NCI-H2227 treated with DMSO at 0.1 percent for 48 hours (cell line): Measurements from ENCODE around the gene RDX.
"Not testable (repeated sequence)": the region's sequence is repeated elsewhere in the genome, so short reads cannot be mapped to it uniquely, and the experiment has no call there.

Experiments
- DNase-seq: peaks from one replicate; lab custom pipeline; 2025; lab: John Stamatoyannopoulos, UW

RDX gene

DNA sequence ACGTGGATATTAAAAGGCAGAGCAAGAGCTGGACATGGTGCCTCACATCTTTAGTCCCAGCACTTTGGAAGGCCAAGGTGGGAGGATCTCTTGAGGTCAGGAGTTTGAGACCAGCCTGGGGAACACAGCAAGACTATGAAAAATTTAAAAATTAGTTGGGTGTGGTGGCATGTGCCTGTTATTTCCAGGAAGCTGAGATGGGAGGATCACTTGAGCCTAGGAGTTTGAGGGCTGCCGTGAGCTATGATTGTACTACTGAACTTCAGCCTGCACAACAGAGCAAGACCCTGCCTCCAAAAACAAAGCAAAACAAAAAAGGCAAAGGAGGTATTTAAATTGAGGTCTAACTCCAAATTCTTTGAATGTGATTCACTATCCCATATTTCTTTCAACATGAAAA, 23.5 kb downstream of the RDX start:
- DNase-seq = no peak

DNA sequence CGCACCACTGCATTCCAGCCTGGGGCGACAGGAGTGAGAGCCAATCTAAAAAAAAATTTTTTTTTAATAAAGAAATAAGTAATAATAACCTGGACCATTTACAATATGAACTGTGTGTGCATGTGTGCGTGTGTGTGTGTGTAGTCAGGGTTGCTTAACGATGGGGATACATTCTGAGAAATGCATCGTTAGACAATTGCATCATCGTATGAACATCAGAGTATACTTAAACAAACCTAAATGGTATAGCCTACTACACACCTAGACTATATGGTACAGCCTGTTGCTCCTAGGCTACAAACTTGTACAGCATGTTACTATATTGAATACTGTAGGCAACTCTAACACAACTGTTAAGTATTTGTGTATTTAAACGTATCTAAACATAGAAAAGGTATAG, 26.4 kb downstream of the RDX start:
- DNase-seq = no peak

DNA sequence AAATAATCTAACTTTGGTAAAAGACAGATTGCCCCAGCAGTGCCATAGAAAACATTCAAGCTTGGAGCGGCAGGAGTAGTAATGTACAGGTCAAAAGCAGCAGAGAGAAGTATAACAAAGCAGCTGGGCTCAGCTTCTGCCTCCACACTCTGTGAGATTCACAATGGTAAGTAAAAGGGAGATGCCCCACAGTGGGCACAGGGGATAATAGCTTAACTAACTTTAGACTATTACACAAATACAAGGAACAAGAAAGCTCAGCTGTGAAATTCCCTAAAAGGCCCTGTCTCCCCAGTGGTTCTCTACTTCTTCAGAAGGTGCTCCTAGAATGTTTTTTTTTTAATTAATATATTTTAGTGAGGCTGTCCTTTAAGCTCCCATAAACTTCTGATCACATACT, 28.0 kb downstream of the RDX start:
- DNase-seq = no peak

DNA sequence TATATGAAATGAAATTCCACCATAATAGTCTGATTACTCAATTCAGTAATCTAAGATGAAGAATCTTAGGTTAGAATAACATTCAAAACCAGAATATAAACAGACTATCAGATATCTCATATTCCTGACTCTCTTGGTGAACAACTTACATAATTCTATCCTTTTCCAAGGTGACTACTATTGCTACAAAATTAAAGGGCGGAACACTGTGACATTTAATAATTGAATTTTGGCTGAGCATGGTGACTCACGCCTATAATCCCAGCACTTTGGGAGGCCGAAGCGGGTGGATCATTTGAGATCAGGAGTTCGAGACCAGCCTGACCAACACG, 34.4 kb downstream of the RDX start:
- DNase-seq = no peak

DNA sequence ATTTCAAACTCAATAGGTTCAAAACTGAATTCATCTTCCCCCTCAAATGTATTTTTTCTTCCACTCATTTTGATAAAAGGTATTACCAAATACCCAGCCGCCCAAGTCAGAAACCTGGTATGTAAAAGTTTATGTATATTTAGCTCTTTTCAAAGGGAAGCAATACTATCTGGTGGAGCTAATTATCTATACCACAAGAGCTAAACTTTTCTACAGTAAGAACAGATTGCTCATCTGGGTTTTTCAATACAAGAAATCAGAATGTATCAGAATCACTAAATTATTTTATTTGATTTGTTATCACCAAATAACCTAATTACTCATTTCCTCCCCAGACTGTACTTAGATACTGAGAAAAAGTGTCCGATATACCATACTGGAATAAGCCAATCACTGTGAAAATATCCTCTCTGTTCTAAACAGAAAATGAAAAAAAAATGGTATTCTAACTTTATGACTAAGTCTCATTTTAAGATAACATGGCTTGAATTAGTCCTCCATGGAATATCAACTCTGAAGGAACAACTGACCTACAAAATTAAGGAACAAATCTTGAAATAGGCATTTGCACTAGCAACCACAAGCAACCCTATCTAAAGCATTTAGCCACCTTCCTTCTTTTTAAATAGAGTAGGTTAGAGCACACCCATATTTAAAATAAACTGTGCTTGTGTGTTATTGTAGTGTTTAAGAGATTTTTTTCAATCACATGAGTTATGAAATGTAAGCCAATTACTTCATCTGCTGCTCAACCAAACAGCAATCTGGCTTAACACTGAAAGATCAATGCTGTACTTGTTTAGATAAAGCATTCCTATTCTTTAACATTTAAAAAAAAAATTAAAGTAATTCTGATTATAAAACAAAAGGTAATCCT, 35.0 kb downstream of the RDX start:
- no peak for DNase-seq

DNA sequence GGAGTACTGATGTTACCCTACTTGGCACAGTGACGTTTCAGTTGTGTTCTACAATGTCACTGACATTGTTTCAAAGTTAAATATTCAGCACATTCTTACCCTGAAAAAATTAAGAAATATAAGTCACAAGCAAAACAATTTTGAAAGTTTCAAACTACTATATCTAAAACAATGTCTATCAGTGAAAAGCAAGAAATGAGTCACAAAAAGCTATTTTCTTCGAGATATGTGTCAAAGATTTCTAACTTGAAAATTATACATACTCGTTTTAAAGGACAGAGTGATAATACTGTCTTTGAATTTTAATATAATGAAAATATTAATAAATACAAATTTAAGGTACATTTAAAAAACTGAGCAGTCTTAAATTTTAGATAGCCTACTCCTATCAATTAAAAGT, 42.9 kb downstream of the RDX start:
- DNase-seq = no peak

DNA sequence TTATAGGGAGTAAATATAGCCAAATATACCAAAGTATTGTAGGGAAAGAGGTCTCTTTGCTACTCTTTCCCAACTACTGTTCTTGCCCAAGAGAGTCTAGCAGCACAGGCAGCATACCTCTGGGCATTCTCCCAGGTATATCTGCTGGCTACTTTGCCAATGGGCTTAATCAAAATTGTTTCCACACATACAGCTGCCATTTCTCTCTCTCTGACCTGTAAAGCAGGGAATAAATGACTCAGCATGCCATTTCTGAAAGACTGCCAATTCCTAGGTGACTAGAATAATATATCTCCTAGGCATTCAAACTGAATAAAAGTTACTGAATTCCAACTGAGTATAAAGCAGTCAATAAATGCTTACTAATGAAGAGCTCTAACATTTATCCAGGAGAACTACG, 44.6 kb downstream of the RDX start:
- DNase-seq = no peak

DNA sequence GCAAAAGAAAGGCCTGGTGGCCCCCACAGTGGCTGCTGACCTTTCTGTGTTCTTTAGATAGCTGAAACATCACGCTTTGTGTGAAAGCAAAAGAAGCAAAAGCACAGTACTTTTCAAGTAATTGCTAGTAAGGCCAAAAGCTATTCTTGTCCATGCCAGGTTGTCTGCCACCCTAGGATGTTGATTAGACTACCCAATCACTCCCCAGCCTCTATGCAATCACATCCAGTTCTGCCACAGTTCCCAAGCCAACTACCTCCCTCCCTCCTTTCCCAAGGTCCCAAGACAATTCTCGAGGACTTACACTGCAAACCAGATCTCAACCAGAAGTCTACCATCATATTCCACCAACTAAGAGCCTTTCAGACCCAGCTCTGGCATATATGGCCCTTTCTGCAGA, 46.2 kb downstream of the RDX start:
- DNase-seq = no peak

DNA sequence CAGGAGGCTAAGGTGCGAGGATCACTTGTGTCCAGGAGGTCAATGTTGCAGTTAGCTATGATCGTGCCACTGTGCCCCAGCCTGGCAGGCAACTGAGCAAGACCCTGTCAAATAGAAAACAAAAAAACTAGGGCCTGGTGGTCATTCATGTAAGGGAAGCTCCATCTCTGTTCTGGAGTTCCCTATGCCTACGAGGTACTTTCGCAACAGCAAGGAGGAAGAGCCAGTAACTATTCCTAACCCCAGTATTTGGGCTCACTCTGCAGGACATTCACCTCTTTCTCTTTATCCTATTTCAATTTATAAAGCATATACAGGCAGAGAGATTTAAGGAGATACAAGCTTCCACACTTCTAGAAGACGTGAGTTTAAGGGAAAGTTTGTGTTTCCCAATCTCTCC, 46.6 kb downstream of the RDX start:
- DNase-seq = no peak

DNA sequence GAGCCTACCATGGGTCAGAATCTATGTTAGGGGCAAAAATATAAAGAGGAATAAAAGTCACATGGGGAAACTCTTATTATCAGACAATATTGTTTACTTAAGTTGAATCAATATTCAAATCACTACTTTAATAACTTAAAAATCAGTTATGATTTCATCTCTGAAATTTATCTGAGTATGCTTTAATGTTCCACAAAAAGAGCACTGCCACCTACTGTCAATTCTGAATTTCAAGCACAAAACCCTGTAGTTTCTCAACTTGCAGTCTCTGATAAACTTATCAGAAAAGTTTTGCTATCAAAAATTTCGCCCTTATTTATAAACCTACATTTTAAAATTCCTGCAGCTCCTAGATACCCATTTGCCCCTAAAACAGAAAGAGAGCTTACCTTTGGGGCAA, 47.3 kb downstream of the RDX start:
- no peak for DNase-seq

DNA sequence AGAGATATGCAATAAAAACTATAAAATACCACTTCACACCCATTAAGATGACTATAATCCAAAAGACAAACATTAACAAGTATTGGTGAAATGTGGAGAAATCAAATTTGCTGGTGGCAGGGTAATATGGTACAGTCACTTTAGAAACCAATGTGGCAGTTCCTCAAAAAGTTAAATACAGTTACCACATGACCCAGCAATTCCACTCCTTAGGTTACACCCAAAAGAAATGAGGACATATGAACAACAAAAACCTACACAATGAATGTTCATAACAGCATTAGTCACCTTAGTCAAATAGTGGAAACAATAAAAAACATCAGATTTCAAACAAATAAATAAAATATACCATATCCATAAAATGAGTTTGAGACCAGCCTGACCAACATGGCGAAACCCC, 52.6 kb downstream of the RDX start:
- DNase-seq = no peak

DNA sequence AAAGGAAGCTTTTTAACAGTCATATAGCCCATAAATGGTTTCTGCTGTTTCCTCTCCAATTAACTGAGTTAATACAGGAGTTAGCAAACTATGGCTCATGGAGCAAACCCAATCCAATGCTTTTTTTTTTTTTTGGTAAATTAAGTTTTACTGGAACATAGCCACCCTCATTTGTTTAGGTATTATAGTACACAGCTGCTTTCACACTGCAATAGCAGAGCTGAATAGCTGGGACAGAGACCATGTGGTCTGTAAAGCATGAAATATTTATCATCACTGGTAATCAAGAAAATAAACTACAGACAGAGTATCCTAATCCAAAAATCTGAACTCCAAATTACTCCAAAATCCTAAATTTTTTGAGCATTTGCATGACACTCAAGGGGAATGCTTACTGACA, 53.7 kb downstream of the RDX start:
- no peak for DNase-seq

DNA sequence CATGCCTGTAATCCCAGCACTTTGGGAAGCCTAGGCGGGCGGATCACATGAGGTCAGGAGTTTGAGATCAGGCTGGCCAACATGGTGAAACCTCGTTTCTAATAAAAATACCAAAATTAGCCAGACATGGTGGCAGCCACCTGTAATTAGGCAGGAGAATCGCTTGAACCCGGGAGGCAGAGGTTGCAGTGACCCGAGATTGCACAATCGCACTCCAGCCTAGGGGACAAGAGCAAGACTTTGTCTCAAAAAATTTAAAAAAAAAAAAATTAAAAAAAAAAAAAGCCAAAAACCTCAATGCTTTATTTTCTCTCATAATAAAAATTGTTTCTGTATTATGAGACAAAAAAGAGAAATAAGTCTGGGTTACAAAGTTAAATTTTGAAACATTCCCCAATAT, 54.2 kb downstream of the RDX start:
- no peak for DNase-seq

DNA sequence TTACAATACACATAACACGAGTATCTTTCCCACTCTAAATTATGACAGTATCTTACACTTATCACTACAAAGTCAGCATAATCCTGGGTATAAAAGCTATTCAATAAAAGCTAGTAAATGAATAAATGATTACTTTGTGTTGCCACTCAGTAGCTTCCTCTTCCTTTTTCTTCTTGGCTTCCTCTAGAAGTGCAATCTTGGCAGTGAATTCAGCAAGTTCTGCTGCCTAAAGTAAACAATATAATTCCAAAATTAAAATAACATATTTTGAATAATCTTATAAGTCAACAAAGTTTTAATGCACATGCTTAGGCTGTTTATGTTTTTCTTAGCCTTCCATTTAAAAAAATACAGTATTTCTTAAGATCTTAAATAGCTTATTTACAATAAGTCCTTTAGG, 60.4 kb downstream of the RDX start:
- no peak for DNase-seq

DNA sequence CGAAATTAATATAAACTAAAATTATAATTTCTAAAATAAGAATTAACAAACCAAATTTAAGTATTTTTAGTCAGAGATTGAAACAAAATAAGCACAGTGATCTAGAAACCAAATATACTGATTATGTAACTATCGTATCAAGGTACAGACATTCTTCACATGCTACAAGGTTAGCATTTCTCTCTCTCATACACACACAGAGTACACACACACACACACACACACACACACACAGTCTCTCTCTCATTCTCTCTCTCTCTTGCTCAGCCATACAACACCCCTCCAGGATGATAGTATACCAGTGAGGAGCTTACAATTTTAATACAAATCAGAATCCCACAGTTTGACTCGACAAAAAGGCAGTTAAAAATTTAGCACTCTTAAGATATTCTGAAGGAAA, 66.0 kb downstream of the RDX start:
- no peak for DNase-seq

DNA sequence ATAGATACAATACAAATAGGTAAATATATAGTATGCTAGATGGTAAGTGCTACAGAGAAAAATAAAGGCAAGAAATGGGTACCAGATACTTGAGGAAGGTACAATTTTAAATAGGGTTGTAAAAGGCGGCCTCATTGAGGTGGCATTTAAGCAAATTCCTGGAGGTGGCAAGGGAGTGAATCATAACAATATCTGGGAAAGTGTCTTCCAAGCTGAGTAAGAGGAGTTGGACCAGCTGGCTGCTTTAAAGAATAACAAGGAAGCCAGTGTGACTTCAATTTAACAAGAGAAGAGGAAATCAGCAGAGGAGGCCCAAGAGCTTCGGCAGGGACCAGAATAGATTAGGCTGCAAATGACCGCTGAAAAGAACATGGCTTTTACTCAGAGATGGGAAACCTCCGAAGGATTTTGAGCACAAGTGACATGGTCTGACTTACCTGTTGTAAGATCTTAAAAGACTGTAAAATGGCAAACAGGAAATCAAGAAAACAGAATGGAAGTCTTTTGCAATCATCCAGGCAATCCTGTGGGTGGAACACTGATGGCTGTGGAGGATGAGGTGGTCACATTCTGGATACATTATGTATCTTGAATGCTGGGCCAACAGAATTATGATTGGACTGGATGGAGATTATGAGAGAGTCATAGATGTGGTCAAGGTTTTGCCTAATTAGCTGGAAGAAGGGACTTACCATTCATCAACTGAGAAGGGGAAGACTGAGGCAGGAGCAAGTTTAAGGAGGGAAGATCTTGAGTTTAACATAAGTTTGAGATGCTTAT, 77.2 kb downstream of the RDX start:
- no peak for DNase-seq

DNA sequence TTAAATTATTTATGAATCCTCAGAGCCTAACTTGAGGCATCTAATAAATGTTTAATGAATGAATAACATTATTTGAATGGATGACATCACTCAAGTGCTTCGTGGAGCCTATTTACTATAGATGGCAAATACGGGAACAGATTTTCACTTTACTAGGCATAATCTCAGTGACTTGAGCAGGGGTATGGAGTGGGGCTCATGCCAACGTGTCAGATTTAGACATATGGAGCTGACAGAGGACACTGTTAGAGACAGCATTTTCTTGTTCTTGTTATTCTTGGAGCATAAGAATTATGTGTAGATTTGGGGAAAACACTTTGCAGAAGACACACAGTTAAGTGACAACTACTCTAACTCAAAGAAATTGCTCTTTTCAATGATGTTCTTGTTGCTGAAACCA, 78.5 kb downstream of the RDX start:
- no peak for DNase-seq

DNA sequence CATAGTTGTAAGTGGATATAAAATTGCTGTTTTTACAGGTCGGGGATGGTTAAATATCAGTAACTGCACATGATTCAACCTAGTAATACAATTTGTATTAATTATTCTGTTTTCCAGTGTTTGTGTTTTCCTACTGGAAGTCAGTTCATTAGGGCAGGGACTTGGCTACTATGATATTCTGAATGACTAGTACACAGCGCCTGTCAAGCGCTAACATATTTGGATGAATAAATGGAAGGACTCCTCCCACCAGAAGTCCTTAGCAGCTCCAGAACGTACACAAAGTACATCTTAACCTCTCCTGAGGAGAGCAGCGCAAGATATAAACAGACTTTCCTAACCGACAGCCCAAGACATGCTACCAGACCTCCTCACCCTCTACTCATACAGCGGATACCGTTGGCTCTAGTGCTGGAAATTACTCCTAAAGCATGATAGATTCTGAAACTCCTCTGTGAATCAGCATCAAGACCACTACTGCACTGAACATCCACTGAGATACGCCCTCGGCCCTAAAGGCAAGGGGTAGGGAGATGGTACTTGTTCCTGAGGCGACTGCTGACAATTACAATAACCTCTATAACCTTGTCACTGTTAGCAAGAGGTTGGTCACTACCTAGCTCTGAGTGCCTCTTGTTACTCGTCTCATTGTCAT, 79.1 kb downstream of the RDX start:
- no peak for DNase-seq

DNA sequence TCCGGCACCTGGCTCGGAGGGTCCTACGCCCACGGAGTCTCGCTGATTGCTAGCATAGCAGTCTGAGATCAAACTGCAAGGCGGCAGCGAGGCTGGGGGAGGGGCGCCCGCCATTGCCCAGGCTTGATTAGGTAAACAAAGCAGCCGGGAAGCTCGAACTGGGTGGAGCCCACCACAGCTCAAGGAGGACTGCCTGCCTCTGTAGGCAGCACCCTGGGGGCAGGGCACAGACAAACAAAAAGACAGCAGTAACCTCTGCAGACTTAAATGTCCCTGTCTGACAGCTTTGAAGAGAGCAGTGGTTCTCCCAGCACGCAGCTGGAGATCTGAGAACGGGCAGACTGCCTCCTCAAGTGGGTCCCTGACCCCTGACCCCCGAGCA, 87.1 kb downstream of the RDX start:
- not testable (repeated sequence) for DNase-seq

DNA sequence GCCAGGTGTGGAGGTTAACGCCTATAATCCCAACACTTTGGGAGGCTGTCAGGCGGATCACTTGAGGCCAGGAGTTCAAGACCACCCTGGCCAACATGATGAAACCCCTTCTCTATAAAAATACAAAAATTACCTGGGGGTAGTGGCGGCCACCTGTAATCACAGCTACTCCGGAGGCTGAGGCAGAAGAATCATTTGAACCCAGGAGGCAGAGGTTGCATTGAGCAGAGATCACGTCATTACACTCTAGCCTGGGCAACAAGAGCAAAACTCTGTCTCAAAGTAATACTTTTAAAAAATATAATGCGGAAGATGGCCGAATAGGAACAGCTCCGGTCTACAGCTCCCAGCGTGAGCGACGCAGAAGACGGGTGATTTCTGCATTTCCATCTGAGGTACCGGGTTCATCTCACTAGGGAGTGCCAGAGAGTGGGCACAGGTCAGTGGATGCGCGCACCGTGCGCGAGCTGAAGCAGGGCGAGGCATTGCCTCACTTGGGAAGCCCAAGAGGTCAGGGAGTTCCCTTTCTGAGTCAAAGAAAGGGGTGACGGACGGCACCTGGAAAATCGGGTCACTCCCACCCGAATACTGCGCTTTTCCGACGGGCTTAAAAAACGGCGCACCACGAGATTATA, 87.6 kb downstream of the RDX start:
- DNase-seq = not testable (repeated sequence)

DNA sequence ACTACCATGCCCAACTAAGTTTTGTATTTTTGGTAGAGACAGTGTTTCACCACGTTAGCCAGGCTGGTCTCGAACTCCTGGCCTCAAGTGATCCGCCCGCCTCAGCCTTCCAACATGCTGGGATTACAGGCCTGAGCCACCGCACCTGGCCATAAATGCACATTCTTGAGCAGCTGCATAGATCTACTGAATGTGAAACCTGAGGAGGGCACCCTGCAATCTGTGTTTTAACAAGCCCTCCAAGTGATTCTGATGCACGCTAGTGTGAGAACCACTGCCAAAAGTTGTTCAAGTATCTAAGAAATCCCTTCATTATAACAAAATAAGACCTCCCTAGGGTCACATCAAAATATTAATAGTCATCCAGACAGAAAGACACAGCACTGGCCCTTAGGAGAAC, 89.3 kb downstream of the RDX start:
- DNase-seq = no peak

DNA sequence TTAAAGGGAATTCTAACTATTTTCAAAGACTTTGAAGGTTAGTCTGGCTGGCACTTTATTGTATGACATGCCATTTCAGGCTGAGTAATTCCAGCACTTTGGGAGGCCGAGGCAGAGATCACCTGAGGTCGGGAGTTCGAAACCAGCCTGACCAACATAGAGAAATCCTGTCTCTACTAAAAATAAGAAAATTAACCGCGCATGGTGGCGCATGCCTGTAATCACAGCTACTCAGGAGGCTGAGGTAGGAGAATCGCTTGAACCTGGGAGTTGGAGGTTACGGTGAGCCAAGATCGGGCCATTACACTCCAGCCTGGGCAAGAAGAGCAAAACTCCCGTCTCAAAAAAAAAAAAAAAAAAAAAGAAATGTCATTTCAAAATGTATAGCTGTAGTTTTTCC, 95.6 kb downstream of the RDX start:
- DNase-seq = no peak

DNA sequence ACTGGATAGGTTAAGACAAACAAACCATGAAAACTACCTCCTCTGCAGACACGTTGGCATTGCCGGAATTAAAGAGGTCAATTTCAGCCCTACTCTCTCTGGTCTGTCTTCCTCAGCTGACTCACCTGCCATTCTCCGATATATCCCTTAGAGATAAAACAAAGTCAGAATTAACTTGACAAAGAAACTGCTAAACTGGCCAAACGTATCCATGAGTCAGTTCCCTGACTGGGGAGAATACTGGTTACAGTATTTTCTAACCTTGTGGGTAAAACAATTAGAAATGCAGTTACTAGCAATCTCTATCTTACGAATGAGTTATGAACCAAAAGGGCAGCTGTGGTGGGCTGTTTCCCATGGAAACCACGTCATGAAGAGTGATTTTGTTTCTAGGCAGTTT, 96.2 kb downstream of the RDX start:
- no peak for DNase-seq
